HG03469 (cell line): Measurements from ENCODE around the gene AHDC1.

Source experiments
- ATAC-seq: cut with Tn5 transposase; IDR thresholded peaks from one replicate; pipeline ENCODE4 v1.9.1; 2021; ENCODE audit warnings: mild to moderate bottlenecking, moderate library complexity, moderate number of reproducible peaks; ENCODE audit not compliant: unreplicated experiment

Gene AHDC1

GRCh38 chr1:27567146-27567526 lies 36.8 kb downstream of the AHDC1 start:
- ATAC-seq, result no peak

DNA sequence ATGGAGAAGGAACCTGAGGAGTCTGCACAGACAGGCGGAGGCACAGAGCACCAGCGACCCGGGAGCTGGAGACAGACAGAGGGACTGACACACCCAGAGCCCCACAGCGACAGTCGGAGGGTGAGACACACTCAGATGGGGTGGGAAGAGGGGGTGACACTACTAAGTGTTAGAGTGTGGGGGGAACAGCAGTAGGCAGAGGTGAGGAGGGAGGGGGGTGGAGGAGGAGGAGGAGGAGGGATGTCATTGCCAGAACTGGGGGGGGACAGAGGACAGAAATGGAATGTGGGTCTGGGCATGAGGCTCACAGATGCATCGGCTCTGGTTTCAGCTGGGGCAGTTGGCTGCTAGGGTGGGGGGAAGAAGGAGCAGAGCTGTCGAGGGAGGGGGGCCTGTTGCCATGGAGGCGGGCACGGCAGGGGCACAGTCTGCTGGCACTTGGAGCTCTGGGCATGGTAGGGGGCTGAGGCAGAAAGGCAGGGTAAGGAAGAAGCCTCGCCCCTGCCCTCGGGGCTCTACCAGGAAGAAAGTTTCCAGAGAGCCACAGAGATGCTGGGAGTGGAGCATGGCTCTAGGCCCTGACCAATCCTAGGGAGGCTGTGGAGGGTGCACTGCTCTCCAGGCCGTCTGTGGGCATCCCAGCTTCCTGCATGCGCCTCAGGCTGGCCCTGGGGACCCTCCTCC lies 37.3 kb downstream of the AHDC1 start:
- ATAC-seq, result no peak

DNA sequence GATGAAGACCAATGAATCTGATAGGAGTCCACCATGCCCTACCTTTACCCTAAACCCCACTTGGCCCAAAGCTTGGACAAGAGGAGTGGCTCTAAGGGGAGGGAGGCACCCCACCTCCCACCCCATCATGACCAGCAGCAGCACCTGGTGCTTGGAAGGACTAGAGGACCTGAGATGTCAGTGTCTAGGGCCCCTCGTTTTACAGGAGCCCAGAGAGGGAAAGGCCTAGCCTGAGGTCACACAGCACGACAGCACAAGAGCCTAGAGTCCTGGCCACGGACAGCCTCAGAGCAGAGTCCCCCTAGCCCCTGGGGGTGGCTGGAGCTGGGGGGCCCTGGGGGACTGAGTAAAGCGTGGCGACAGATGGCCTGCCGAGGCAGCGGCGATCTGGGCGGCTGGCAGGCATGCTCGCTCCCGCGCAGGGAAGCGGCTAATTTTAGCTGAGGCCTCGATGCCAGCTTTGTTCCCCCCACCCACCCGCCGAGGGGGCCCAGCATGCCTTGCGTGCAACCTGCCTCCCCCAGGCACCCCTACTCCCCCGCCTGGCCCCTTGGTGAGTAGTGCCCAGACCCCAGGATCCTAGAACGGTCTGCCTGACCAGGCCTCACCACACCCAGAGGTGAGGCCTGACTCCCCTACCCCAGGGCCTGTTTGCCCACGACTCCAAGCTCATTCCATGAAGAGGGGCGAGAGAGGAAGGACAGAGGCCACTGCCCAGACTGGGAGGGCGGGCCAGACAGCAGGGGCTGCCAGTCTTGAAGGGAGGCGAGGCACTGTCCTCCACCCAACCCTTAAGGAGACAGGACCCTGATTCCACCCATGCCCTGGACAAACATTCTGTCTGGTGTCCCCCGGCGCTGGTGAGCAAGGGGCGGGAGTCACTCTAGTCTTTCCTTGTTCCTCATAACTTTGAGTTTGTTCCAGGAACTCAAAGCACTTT lies 39.0 kb downstream of the AHDC1 start:
- no peak for ATAC-seq

- ATAC-seq, result no peak
These were observed 40.1 kb downstream of the AHDC1 start for GRCh38 chr1:27563591-27564471.

DNA sequence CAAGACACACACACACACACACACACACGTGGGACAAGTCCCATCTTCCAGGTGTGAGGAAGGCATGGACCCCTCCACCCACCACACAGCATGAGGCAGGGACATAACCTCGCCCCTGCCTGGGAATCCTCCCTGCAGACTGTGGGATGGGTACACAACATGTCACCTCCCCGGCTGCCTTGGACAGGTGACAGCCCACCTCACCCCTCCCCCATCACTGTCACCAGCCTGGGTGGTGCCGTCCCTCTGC lies 40.7 kb downstream of the AHDC1 start:
- no peak for ATAC-seq

GRCh38 chr1:27562534-27563340 lies 41.2 kb downstream of the AHDC1 start:
- no peak for ATAC-seq

- ATAC-seq, result no peak
These were observed 41.9 kb downstream of the AHDC1 start for GRCh38 chr1:27562021-27562420.

GRCh38 chr1:27561124-27561899 lies 42.6 kb downstream of the AHDC1 start:
- ATAC-seq, result no peak

- no peak for ATAC-seq
These were observed 43.4 kb downstream of the AHDC1 start for GRCh38 chr1:27560268-27561123.

GRCh38 chr1:27559466-27560030 lies 44.4 kb downstream of the AHDC1 start:
- ATAC-seq, result no peak

- ATAC-seq, result no peak
These were observed 46.2 kb downstream of the AHDC1 start for GRCh38 chr1:27557596-27558340.

DNA sequence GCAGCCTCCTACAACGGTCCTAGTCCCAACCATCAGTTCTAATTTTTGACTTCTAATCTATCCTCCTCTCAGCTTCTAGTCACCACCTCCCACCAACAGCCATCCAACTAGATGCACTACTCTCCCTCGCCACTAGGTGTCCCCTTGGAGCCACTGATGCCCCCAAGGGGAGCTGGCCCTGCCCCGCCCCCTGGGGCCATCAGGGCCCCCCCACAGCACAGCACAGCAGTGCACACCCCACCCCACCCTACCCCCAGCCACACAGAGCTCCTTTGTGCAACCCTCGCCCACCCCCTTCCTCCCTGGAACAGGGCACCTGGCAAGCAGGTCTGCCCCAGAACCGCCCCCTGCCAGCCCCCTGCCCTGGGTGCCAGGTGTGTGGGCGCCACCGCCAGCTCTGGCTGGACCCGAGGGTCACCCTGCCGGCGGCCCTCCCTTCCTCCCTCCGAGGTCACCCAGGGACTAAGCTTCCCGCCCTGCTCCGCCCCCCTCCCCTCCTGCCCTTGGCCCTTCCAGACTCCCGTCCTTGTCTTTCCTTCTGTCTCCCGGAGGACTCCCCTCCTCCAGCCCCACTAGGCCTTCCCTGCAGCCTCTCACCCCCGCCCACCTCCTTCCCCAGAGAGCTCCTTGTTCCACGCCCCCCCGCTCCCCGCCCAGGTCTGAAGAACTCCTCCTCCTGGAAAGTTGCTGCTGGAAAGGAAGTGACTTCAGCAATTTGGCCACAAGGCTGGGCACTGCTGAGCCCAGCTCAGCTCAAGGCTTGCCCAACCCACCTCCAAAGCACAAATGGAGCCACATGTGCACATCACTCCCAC lies 47.0 kb downstream of the AHDC1 start:
- ATAC-seq, result no peak

DNA sequence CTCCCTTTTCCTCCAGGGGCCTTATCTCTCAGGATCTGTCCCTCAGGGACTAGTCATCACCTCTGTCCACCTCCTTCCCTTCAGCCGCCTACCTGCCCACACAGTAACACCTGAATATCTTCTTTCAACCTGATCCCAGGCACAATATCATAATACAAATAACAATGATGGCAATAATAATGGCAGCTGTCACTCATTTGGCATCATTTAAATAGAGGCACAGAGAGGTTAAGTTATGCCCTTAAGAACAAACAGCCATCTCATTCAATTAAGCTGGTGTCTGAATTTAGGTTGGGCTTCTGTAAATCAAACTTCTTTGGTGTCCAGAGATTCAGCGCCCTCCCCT lies 47.5 kb downstream of the AHDC1 start:
- no peak for ATAC-seq

DNA sequence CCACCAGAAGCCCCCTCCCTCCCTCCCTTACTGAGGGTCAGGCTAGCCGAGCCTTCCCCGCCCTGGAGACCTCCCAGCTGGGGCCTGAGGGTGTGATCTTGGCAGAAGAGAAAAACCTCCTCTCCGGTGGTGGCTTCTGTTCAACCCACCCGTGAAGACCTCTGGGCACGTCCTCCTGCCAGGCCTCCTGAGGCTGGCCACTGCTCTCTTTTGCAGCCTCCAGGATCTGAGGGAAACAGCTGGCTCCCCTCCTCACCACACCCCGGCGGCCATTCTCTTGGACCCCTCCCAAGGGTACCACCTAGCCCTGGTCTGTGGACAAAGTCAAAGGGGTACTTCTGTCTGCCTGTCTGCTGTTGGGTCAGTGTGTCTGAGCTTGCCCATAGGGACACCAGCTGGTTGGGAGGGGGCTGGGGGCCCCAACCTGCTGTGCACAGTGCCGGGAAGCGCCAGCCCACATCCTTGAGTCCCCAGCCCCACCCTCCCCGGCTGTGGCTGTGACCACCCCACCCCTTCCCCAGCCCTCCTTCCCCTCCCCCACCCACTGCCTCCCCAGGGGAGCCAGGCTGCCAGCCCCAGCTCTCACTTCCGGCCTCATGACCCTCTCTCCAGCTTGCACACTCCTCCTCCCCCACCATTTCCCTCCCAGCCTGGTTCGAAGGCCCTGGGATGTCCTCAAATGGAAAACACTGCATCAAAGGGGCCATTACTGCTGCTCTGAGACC lies 48.1 kb downstream of the AHDC1 start:
- ATAC-seq, result no peak

DNA sequence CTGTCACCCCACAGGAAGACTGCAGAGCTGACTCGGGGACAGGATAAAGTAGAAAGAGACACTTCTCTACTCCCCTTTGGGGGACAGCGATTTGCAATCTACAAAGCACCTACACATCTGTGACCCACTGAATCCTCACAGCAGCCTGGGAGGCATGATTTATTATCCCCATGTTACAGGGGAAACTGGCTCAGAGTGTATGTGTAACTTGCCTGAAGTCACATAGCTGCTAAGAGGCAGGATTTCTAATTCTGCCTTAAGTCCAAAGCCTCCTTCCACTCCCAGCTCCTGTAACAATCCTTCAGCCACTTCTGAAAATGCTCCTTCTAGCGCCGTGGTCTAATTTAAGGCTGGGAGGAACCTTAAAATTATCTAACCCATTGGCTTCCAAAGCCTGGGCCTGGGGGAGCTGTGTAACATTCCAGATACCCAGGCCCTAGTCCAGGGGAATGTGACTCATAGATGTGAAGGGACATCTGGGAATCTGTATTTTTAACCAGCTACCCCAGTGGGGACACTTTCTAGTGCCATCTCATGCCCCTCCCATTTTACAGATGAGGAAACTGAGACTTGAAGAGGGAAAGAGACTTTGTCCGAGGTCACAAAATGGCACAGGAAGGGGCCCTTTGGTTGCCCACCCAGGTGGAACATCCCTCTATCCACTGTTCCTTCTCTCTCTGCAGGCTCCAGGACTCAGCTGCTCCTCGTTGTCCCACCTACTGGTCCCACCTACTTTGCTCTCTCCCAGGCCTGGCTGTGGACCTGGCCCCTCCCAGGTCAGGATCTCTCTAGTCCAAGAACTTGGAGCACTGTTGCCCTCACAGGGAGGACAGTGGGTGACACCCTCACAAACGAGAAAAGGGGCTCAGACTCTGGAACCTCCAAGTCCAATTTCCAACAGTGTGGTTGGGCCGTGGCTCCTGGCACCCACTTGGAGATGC lies 48.9 kb downstream of the AHDC1 start:
- no peak for ATAC-seq
